TTC549 (cell line): ENCODE measurements around the gene C2CD4A.

ENCODE experiments used
- FAIRE-seq: peaks from 2 replicates; lab custom pipeline; 2012; peaks lifted over from hg19 to GRCh38; lab: Jason Lieb, UNC

Gene C2CD4A

DNA sequence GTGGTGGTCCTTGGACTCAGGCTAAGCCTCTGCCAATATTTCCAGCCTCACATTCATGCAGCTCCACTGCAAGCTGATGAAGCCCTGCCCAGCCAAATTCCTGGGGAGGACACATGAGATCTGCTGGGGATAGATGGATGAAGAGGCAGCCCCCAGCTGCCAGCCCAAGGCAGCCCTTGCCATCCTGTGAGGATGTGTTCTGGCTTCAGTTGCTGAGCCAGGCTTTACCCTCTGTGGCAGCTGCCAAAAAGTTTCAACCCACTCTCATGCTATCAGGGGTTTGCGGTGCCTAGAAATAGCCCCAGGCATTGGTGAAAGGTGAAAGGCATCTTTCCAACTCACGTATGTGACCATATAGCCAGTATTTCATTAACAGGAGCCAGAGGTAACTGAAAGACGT is 37.6 kb downstream of the C2CD4A start:
- no peak for FAIRE-seq

GRCh38 chr15:62104846-62105245 is 38.1 kb downstream of the C2CD4A start:
- FAIRE-seq, result no peak

- FAIRE-seq, result no peak
Measured at GRCh38 chr15:62105266-62105665, 38.5 kb downstream of the C2CD4A start.

GRCh38 chr15:62106096-62106495 is 39.3 kb downstream of the C2CD4A start:
- no peak for FAIRE-seq

DNA sequence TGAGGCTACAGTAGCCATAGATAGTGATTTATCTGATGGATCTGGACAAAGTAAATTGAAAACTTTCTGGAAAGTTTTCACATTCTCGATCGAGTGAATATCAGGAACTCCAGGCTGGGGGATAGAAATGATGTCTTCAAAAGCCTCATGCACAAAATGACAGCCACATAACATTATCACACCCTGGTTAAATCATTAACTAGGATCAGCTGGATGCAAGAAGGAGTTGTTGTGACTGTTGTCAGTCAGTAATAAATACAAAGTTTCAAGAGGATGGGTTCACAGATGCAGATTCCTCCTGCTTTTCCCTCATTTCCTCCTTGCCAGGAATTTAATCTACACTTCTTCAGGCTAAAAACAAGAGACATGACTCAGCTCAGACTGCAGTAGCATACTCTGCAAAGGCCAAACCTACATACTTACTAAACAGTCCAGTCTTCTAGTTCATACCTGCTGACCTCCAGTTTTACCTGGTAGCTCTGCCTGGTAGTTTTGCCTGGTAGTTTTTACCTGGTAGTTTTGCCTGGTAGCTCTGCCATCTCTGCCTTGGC is 40.9 kb downstream of the C2CD4A start:
- no peak for FAIRE-seq

GRCh38 chr15:62108411-62108810 is 41.6 kb downstream of the C2CD4A start:
- FAIRE-seq, result no peak

- FAIRE-seq, result no peak
Measured at GRCh38 chr15:62109437-62109836, 42.7 kb downstream of the C2CD4A start.

DNA sequence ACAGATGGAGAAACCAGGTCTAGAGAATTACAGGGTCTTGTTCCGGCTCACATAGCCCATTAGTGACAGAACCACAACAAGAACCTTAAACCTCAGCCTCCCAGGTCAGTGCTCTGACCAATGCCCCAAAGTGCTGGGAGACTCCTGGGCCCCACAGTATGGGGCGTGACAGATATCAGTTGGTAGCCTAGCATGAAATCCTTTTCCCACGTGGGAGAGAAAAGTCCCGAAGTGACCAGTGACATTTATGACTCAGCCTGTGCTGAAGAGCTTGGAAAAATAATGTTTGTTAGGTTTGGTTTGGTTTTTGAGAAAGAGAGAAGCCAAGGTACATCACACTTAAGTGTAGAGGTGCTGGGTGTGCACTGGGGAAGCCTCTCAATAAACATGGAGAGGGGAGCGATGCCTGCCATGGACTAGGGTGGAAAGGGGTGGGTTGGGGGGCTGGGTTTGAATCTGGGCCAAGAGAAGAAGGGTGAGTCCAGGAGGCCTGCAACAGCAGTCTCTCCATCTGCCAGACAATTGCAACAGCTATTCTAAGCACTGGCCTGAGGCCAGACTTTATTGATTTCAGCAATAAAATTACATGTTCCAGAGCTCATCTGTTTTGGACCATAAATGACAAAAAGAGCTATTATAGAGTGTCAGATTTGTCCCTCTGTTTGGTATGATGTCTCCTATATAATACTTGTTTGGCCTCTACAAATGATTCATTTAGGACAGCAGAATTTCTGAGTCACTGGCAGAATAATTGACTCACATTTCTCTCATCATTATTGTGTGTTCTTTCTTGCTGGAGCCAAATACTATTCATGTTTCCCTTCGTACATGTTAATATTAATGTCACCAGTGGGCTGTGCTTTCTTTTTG is 43.4 kb downstream of the C2CD4A start:
- no peak for FAIRE-seq

DNA sequence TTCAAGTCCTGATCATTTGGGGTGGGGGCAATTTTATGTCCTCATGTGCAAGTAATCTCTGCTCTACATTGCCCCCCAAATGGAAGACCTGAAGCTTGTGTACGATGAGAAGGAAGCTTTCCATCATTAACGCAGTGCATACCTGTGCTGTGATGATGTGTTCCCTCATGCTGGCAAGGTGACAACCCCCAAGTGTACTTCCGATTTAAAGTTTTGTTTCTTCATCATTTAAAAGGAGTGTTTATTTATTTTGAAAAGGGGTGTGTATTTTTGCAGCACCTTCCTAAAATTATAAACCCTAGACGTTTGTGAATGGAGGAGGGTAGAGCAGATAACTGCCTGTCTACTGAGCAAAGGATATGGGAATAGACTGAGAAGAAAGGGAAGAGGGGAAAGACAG is 45.3 kb downstream of the C2CD4A start:
- FAIRE-seq, result no peak

DNA sequence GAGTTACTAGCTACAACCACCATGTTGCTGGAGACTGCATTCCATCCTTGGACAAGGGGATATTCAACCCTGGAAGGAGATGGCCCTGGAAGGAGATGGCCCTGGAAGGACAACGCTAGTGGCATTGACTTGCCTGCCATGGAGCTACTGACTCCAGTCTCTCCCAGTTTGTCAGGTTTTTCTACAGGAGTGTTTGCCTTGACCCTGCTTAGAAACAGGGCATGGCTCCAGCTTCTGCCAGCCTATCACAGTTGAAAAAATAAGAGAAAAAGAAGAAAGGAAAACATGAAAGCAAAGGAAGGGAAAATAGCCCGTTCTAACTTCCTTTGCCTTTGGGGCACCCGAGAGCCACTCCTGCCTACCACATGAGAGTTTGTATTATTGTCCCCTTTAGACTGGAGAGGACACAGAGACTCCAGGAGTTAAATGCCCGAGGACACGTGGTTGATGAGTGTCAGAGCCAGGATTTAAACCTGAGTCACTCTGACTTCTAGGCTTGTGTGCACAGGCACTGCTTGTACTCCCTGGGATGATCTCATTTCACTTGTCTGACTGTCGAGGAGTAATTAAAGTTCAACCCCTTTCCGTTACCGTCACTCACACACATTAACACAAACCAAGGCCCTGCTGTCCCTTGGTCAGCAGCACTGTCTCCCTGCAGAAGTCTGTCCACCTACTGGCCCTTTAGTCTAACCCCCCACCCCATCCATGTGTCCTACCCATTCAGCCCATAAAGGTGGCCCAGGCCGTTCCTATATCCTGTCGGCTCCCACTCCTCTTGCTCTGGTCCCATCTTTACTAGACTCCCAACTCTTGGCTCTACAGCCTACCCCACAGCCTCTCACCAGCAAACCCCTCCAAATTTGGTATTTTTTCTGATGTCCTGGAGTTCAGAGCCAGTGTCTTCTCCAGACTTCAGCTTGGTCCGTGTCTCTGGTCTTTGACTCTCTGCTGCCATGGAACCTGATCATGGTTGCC is 46.1 kb downstream of the C2CD4A start:
- no peak for FAIRE-seq

- FAIRE-seq, result no peak
Measured at GRCh38 chr15:62115847-62116246, 49.1 kb downstream of the C2CD4A start.

GRCh38 chr15:62118520-62119226 is 51.9 kb downstream of the C2CD4A start:
- no peak for FAIRE-seq

DNA sequence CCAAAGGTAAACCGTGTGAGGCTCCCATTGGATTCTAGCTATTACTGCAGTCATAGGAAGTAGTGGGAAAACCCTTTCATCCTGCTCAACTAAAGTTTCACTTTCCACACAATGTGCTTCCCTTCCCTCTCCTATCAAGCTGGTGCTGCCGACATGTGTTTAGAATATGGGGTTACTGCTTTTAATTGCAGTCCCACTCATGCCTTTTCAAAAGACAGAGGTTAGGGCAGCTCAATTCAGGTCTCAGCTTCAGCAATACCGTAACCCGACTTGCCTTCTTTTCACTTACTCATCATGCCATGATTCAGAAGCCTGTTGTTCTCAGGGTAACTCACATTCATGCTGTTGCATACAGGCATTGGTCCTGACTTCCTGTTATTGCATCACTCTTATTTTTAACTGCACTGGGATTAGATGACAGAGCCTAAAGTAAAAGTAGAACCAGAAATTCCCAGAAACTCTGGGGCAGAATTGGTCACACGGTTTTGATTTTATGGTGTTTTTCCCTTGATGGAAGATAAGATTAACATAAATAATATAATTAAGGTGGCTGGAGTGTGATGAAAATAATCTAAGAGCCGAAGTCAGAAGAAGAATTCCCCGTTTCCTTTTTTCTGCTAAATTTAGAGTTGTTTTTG is 52.6 kb downstream of the C2CD4A start:
- FAIRE-seq, result no peak

- no peak for FAIRE-seq
Measured at GRCh38 chr15:62119874-62120273, 53.1 kb downstream of the C2CD4A start.
